ENCODE data around the gene F2RL2.

Gene F2RL2

GRCh38 chr5:76622973-76623596, at the start of gene F2RL2:
TSS of gene F2RL2 (minus strand) at chr5:76623403. CDS start at chr5:76623230, 173 bp downstream.
- DNase-seq, result peak; percentile 92

GRCh38 chr5:76672242-76672641, 49.0 kb upstream of the F2RL2 start:
- no peak for DNase-seq

GRCh38 chr5:76670508-76670907, 47.3 kb upstream of the F2RL2 start:
- no peak for DNase-seq

- no peak for DNase-seq
Measured at GRCh38 chr5:76669245-76669644, 46.0 kb upstream of the F2RL2 start.

GRCh38 chr5:76667495-76667894, 44.3 kb upstream of the F2RL2 start:
- DNase-seq, result no peak

- DNase-seq, result no peak
Measured at GRCh38 chr5:76664079-76664478, 40.9 kb upstream of the F2RL2 start.

- DNase-seq, result peak; percentile 15
Measured at GRCh38 chr5:76663573-76663972, 40.4 kb upstream of the F2RL2 start.

GRCh38 chr5:76662521-76662920, 39.3 kb upstream of the F2RL2 start:
- no peak for DNase-seq

- DNase-seq, result peak; percentile 8
Measured at GRCh38 chr5:76660360-76660759, 37.2 kb upstream of the F2RL2 start.

- DNase-seq, result no peak
Measured at GRCh38 chr5:76657683-76658311, 34.6 kb upstream of the F2RL2 start.

- no peak for DNase-seq
Measured at GRCh38 chr5:76657091-76657490, 33.9 kb upstream of the F2RL2 start.

GRCh38 chr5:76652809-76653414, 29.7 kb upstream of the F2RL2 start:
- DNase-seq, result no peak

GRCh38 chr5:76649140-76649539, 25.9 kb upstream of the F2RL2 start:
- no peak for DNase-seq

- no peak for DNase-seq
Measured at GRCh38 chr5:76643371-76643770, 20.2 kb upstream of the F2RL2 start.

GRCh38 chr5:76642390-76643040, 19.3 kb upstream of the F2RL2 start:
- peak; percentile 65 for DNase-seq

- DNase-seq, result peak; percentile 78
Measured at GRCh38 chr5:76641514-76642120, 18.4 kb upstream of the F2RL2 start.

- no peak for DNase-seq
Measured at GRCh38 chr5:76638479-76638878, 15.3 kb upstream of the F2RL2 start.

- DNase-seq, result no peak
Measured at GRCh38 chr5:76637490-76637889, 14.3 kb upstream of the F2RL2 start.

GRCh38 chr5:76634661-76635060, 11.5 kb upstream of the F2RL2 start:
- DNase-seq, result no peak

- no peak for DNase-seq
Measured at GRCh38 chr5:76626738-76627137, 3.5 kb upstream of the F2RL2 start.

GRCh38 chr5:76625087-76625815, 2.0 kb upstream of the F2RL2 start:
- no peak for DNase-seq

- DNase-seq, result no peak
Measured at GRCh38 chr5:76622076-76622475, 1.1 kb downstream of the F2RL2 start.

GRCh38 chr5:76620166-76620565, 3.0 kb downstream of the F2RL2 start:
- peak; percentile 47 for DNase-seq

All from fibroblast of skin of right biceps (primary cell).